HUDEP-2 (cell line): ENCODE measurements around the gene KLHL3.

ENCODE experiments used
- DNase-seq, 76 experiments: peaks; one replicate each; lab custom pipeline; 2025; ENCODE audit not compliant: unreplicated experiment in 76 of 76; lab: John Stamatoyannopoulos, UW

Gene KLHL3

GRCh38 chr5:137615171-137615775 lies 120.6 kb downstream of the KLHL3 start:
- DNase-seq: no peak

DNA sequence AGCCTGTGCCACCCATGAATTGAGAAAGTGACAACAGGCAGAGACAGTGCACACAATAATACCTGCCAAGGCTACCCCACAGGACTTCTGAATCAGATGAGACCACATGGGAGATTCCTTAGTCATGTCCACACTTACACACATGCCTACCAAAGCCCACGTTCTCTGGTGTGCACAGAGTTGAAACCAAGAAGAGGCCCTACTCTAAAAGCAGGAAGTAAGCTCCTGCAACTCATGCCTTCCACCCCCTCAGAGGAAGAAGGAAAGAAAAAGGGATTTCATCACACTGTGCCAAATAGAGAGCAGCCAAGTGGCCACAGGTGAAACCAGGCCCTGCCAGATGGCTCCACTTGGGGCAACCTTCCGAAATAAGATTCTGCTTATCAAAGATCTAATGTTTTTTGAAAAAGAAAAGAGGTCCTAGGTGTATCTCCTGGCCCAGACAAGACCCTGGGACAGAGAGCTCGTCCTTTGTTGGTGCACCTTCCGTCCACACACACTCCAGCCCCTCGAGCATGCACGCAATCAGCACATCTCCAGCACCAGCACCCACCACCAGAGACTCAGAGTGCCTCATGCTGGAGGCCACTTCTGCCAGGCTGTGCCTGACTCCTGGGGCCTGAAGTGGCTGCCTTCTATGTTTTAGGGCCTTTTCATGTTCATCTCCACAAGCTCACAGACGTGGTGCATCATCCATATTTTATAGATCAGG lies 122.2 kb downstream of the KLHL3 start:
- DNase-seq: no peak

- no peak for DNase-seq
Measured at GRCh38 chr5:137612576-137612975, 123.3 kb downstream of the KLHL3 start.

DNA sequence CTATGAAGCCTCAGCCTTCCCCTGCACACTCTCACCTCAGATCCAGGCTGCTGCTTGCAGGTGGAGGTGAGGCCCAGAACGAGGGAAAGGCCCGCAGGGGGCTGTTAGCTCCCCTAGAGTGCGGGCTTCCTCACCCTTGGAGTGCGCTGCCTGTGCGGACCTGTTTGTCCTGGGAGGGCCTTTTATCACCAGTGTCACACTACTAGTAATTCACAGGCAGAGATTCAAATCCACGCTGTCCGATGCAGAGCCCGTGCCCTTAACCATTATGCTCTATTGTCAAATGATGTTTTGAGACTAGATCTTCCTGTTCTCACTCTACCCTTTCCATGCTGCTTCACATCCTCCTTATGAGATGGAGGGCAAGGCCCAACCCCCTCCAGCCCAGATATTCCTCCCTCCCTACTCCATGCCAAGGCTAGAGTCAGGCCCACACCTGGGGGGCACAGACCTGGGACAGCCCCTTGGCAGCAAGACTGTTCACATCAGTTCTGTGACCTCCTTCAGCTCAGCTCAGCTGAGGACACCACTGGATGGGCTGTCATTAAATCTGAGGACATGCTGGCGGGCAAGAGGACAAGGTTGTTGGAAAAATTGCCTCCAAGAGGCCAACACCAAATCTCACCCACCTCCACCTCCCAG lies 124.0 kb downstream of the KLHL3 start:
- no peak for DNase-seq

GRCh38 chr5:137611011-137611580 lies 124.8 kb downstream of the KLHL3 start:
- no peak for DNase-seq

DNA sequence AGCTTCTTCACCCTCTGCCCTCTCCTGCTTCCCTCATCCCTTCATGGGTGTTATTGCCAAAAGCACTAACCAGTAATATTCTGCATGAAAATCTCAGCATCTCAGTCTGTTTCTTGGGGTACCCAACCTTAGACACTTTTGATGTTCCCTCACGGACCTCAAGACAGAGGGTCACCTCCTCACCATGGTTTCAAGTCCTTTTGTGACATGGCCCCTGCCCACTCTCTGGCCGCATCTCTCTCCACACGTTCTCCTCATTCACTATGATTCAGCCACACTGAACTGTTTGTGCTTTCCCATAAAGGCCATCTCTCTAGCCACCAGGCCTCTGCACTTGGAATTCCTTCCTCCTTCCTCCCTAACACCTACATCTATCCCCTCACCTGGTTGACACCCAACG lies 125.3 kb downstream of the KLHL3 start:
- no peak for DNase-seq

DNA sequence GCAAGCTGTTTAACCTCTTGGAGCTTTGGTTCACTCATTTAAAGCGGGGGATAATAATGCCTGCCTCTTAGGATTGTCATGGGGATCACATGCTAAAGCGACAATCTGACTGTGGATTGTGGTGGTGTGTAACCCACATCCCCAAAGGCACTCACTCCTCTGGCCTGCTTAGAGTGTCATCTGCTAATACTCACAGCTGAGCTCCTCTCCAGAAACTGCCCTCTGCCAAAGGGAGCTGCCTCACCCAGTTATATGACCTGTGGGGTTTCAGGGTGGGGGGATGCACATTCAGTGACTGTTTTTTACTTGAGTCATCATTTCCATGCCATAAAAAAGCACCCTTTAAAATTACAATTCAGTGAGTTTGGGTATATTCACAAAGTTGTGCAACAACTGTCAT lies 126.8 kb downstream of the KLHL3 start:
- no peak for DNase-seq

- no peak for DNase-seq
Measured at GRCh38 chr5:137607771-137608170, 128.1 kb downstream of the KLHL3 start.

GRCh38 chr5:137606401-137606800 lies 129.5 kb downstream of the KLHL3 start:
- DNase-seq: no peak

DNA sequence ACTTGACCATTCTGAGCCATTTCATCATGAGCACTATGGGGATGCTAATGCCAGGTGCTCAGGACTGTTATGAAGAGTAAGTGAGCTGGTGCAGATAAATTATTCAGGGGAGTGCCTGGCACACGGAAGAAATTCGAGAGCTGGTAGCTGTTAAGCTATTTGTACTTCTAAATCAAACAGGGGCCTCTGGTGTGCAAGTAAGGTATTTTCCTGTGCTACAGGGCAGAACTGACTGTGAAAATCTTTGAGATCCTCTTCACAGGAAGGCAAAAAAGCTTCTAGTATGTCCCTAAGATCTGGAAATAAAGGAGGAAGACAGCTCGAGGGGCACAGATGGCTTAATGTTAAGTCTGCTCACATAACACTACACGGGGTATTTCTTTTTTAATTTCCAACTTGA lies 130.5 kb downstream of the KLHL3 start:
- DNase-seq: no peak

- DNase-seq: no peak
Measured at GRCh38 chr5:137604348-137605095, 131.4 kb downstream of the KLHL3 start.

GRCh38 chr5:137603891-137604290 lies 132.0 kb downstream of the KLHL3 start:
- DNase-seq: no peak

DNA sequence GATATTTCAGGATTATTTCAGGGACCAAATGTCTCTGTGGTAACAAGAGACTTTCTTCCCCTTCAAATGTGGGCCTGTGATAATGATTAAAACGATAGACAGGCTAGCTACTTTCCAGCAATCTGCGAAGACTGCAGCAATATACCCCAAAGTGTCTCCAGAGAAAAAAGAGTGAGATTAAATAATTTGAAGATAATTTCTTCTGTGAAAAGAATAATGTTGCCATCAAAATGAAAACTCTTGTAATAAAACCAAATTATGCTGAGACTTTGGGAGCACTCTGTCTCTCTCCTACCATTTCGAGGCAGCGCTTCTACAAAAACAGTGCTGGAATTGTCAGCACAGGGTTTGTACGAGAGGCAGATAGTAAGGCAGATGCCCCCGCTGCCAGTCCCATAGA lies 132.5 kb downstream of the KLHL3 start:
- DNase-seq: no peak

DNA sequence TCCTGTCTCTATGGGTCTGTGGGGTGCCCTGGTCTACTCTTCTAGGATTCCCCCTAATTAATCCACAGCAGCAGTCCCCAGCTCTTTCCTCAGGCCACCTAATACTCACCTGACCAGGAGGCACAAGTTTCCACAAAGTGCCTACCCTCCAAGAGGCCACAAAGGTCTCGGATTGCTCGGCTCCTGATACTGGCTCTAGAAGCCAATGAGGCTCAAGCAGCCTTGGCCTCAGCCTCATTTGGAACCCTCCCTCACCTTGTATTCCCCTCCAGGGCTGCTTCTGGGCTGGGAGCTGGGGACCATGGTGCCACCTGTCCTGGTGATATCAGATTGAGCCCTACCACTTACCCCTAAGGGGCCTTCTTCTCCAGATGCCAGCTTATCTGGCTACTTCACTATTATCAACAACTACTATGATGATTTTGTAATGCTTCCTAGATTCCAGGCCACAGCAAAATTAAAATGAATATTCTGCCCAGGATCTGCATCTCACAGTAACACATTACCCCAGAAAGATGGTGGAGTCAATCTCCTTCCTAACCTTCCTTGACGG lies 133.1 kb downstream of the KLHL3 start:
- no peak for DNase-seq

DNA sequence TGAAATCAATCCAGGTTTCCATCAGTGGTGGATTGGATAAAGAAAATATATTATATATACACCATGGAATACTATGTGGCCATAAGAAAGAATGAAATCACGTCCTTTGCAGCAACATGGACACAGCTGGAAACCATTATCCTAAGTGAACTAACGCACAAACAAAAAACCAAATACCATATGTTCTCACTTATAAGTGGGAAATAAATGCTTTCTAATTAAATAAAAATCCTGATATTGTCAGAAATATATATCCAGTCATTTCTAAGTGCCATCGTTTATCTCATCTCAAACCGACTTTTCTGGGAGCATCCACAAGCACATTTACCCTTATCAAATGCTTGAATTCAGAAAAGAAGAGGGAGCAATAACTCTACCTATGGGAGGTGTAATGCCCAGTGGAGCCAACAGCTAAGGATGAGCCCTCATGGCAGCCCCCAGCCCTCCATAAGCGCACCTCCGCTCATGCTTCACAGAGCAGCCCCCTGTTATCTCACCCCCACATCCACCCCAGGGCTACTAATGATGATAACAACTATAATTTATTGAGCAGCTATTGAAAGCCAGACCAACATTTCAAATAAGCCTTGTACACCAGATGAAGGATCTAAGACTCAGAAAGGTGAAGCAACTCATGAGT lies 135.0 kb downstream of the KLHL3 start:
- no peak for DNase-seq

DNA sequence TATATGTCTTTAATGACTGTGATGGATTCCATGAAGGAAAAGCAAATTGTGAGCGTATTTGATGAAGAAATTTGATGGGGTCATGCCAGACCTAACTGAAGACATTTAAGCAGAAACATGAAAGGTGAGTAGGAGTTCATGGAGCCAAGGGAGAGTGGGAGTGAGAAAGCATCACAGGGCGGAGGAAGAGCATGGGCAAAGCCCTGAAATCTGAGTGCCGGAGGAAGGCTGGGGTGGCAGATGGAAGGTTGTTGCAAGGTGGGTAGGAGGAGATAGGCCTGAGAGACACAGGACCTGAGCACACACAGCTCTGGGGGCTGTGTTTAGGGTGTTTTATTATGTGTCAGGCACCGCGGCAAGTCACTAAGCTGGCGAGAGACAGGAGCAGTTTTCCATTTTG lies 136.4 kb downstream of the KLHL3 start:
- DNase-seq: no peak

DNA sequence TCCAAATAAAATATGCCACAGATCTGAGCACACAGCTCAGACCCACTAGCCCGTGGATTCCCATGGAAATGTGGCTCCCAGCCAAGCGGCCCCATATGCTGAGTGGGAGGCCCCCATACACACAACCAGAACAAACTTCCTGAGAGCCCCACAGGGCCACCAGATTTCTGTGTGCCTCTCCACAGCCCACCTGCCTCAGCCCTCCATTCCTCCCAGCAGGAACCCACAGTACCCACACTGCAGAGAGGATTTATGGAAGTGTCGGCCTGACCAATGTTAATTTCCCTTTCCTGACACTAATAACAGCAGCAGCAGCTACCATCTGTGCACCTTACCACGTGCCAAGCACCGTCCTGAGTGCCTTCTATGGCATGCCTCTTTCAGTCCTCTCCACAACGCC lies 137.5 kb downstream of the KLHL3 start:
- DNase-seq: no peak

- DNase-seq: no peak
Measured at GRCh38 chr5:137596941-137597340, 138.9 kb downstream of the KLHL3 start.

DNA sequence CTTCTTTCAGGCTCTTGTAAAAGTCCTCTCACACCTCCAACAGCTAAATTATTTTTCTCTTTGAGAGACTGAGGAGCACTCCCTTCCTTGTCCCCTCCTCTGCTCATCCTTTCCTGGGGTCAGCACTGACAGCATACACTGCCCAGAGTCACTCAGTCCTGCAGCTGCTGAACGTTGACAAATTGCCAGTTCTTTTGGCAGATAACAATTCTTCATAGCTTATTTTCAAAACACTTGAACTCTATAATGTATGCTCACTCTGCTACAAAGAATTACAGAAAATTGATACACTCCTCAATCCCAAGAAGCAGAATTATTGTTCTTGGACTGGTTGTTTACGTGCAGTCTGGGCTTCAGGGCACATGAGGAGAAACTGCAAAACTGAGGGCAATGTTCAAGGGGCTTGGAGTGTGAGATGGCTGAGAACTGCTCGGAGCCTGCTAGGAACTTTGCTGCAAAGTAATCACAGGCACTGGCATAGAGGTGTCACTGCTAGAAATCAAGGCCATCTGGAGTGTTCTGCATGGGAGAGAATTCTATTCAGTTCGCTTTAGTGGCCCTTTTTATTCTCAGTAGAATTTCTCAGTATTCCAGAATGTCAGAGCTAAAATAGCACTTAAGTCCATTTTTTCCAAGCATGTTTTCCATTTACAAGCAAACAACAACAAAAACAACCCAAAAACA lies 140.4 kb downstream of the KLHL3 start:
- DNase-seq: no peak

DNA sequence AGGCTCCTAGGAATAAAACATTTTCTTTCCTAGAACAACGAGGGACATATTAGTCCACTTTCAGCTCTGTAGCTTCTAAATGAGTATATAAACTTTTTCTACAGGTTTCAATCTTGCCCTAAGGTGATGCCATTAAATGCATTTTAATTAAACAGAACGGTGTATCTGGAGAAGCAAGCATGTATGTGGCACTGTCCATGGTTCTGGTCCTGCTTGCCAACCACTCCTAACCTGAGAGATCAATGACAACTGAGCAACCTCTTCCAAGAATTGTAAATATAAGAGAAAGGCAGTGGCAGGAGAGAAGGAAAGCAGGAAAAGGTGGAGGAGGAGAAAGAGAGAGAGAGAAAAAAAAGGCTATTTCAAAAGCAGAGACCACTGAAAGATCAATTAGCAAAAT lies 141.2 kb downstream of the KLHL3 start:
- DNase-seq: no peak
